Measurements from ENCODE around the gene DMGDH. TPM values are rescaled to one million over a fixed set of nuclear protein-coding genes. Genes with fewer than 3 reads are reported as not detected.

The DMGDH gene
- total RNA-seq, 2 experiments from 2014 or later, result 0.50 TPM; not detected in 1

- Histone ChIP-seq H3K36me3 (ENCODE audit: insufficient read depth, low read length) (no peaks in the 10 kb centered on the region), H3K27ac (ENCODE audit: low read depth in 1 of 2, low read length in 2 of 2) (no peak within 1 kb of the TSS), H3K9me3 (ENCODE audit: control insufficient read depth in 1 of 2, insufficient read depth in 1 of 2, low read length in 2 of 2) (peaks cover 0 to 11% of the 10 kb centered on the region in 2 experiments), H3K4me3 (ENCODE audit: low read length) (no peak within 1 kb of the TSS), H3K27me3 (ENCODE audit: control insufficient read depth in 1 of 2, insufficient read depth in 2 of 2, low read length in 2 of 2) (peaks cover 26 to 52% of the 10 kb centered on the region in 2 experiments), H3K4me1 (ENCODE audit: insufficient read depth, low read length) (no peaks in the 10 kb centered on the region)
- no peak for TF ChIP-seq CTCF (IDR thresholded peaks at IDR 0.05)
- H3K36me3 Mint-ChIP-seq (ENCODE audit: low read depth), result no peaks in the 10 kb centered on the region
- H3K27ac Mint-ChIP-seq, result no peak within 1 kb of the TSS
- intact Hi-C loops (cut with DNase I, micrococcal nuclease), result no loop called here
- H3K4me1 Mint-ChIP-seq (ENCODE audit: low read depth), result no peaks in the 10 kb centered on the region
- no peak for ATAC-seq (ENCODE audit: poor library complexity)
- ChIA-PET CTCF (no interaction called here), POLR2A (no interaction called here)
- H3K27me3 Mint-ChIP-seq, result peaks cover 79% of the 10 kb centered on the region
- no peak for DNase-seq
- no peaks in the 10 kb centered on the region for H3K9me3 Mint-ChIP-seq
- H3K4me3 Mint-ChIP-seq, result no peak within 1 kb of the TSS
Observed at GRCh38 chr5:79111387-79111959, 42.0 kb upstream of the DMGDH start, which contains the start of gene BHMT. Gene BHMT (plus strand): TSS chr5:79111809. CDS start chr5:79111886, 77 bp downstream.

DNA sequence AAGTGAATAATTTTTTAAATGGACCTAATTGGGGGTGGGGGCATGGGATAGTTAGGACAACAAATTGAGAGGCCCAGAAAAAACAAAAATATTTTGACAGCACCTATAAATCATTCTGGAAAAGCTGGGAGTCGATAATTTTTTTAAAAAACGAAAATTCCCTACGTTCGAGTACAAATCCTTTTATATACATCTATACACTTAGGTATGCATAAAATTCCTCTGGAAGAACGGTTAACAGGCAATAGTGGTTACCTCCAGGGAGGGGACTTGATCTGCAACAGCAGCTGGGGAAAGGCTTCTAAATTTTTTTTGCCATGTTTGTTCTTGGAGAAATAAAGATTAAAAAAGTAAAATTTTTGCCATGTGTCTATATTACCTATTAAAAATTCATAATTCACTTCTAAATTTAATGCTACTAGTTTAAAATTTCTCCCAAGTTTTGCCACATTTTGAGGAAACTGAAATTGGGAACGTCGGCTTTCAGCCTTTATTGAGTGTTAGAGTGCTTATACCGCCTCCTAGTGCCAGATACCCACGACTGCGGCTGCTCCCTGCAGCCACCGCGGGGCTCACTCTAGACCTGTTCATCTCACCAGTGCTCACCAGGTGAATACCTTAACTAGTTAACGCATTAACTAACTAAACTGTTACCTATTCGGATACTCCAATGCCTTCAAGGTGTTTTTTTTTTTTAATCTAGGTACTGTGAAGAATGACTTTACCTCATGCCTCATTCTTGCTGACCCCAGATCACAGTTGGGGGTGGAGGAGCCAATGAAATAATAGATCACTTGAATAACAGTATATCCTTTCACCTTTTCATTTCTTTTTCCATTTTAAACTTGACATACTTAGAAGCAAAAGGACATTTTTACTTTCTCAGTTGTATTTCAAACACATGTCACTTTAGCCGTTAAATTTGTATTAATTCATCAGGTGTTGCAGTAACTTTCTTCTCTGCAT is 40.3 kb upstream of the DMGDH start:
- DNase-seq (peak in 11 of 14 experiments; percentile 7 to 52 (median 22)), ATAC-seq (ENCODE audit: poor library complexity) (no peak)
- Histone ChIP-seq H3K27ac (ENCODE audit: low read depth in 1 of 2, low read length in 2 of 2) (no peak overlapping the region), H3K27me3 (ENCODE audit: control insufficient read depth in 1 of 2, insufficient read depth in 2 of 2, low read length in 2 of 2) (peaks cover 29 to 64% of the 10 kb centered on the region in 2 experiments), H3K4me1 (ENCODE audit: insufficient read depth, low read length) (no peaks in the 10 kb centered on the region), H3K4me3 (ENCODE audit: low read length) (no peak overlapping the region), H3K36me3 (ENCODE audit: insufficient read depth, low read length) (no peaks in the 10 kb centered on the region), H3K9me3 (ENCODE audit: control insufficient read depth in 1 of 2, insufficient read depth in 1 of 2, low read length in 2 of 2) (peaks cover 0 to 11% of the 10 kb centered on the region in 2 experiments)
- no peak overlapping the region for H3K27ac Mint-ChIP-seq
- no peaks in the 10 kb centered on the region for H3K36me3 Mint-ChIP-seq (ENCODE audit: low read depth)
- no peaks in the 10 kb centered on the region for H3K9me3 Mint-ChIP-seq
- TF ChIP-seq CTCF (IDR thresholded peaks at IDR 0.05), result peak; percentile 72
- no peak overlapping the region for H3K4me3 Mint-ChIP-seq
- ChIA-PET CTCF (no interaction called here), POLR2A (no interaction called here)
- peaks cover 83% of the 10 kb centered on the region for H3K27me3 Mint-ChIP-seq
- no peaks in the 10 kb centered on the region for H3K4me1 Mint-ChIP-seq (ENCODE audit: low read depth)
- intact Hi-C loops (cut with DNase I, micrococcal nuclease), result loop anchor here in 1 of 2 experiments (5.0 kb wide), 1 partner anchor 133 kb away; no protein-coding TSS in a partner anchor

- intact Hi-C loops (cut with DNase I, micrococcal nuclease), result loop anchor here in 1 of 2 experiments (5.0 kb wide), 1 partner anchor 131 kb away; no protein-coding TSS in a partner anchor
- Mint-ChIP-seq H3K4me1 (ENCODE audit: low read depth) (no peaks in the 10 kb centered on the region), H3K36me3 (ENCODE audit: low read depth) (no peaks in the 10 kb centered on the region), H3K9me3 (no peaks in the 10 kb centered on the region), H3K27ac (no peak overlapping the region), H3K4me3 (no peak overlapping the region), H3K27me3 (peaks cover 82% of the 10 kb centered on the region)
- Histone ChIP-seq H3K4me3 (ENCODE audit: low read length) (no peak overlapping the region), H3K4me1 (ENCODE audit: insufficient read depth, low read length) (no peaks in the 10 kb centered on the region), H3K27me3 (ENCODE audit: control insufficient read depth in 1 of 2, insufficient read depth in 2 of 2, low read length in 2 of 2) (peaks cover 32 to 58% of the 10 kb centered on the region in 2 experiments), H3K27ac (ENCODE audit: low read depth in 1 of 2, low read length in 2 of 2) (no peak overlapping the region), H3K9me3 (ENCODE audit: control insufficient read depth in 1 of 2, insufficient read depth in 1 of 2, low read length in 2 of 2) (peaks cover 0 to 11% of the 10 kb centered on the region in 2 experiments), H3K36me3 (ENCODE audit: insufficient read depth, low read length) (no peaks in the 10 kb centered on the region)
- POLR2A ChIA-PET, result no interaction called here
- CTCF ChIA-PET, result no interaction called here
- DNase-seq (no peak), ATAC-seq (ENCODE audit: poor library complexity) (no peak)
- no peak for TF ChIP-seq CTCF (IDR thresholded peaks at IDR 0.05)
Observed at GRCh38 chr5:79108792-79109191, 39.3 kb upstream of the DMGDH start.

Measured in CD4-positive, alpha-beta T cell (primary cell).